Stomach (tissue), 9 donors: ENCODE data around the gene JPH3. TPM values are rescaled to one million over a fixed set of nuclear protein-coding genes. Genes with fewer than 3 reads are reported as not detected.

ENCODE experiments used
- DNase-seq, 2 donors: peaks; one replicate each; pipeline versions ENCODE4 v3.0.0 to v3.0.0-alpha.2; 2013 to 2019
- H3K27ac ChIP-seq, 5 donors: fragments of 200-600 bp in 4 of 5; sonication (generic) in 4 of 5; one replicate each; pipeline ENCODE4 v1.5.1; 2013 to 2019; ENCODE audit warnings: mild to moderate bottlenecking in 1 of 5, moderate library complexity in 1 of 5
- H3K27me3 ChIP-seq, 3 donors: fragments of 200-600 bp; sonication (generic); one replicate each; pipeline ENCODE4 v1.5.1; 2017 to 2019; ENCODE audit warnings: mixed run types in 1 of 3
- H3K36me3 ChIP-seq, 4 donors: fragments of 200-600 bp; sonication (generic); 1 replicate in 3 of 4; 2 replicates in 1 of 4; pipeline ENCODE4 v1.5.1; 2016 to 2019
- H3K4me1 ChIP-seq, 4 donors: fragments of 200-600 bp; sonication (generic); one replicate each; pipeline ENCODE4 v1.5.1; 2016 to 2019
- H3K4me3 ChIP-seq, 4 donors: fragments of 200-600 bp; sonication (generic) in 3 of 4; one replicate each; pipeline ENCODE4 v1.5.1; 2016 to 2019; ENCODE audit warnings: mild to moderate bottlenecking in 1 of 4
- H3K9me3 ChIP-seq, 4 donors: fragments of 200-600 bp; sonication (generic); one replicate each; pipeline ENCODE4 v1.5.1; 2016 to 2019
- EP300 ChIP-seq: sonication (generic); formaldehyde crosslinking; IDR thresholded peaks from one replicate; pipeline ENCODE4 v1.6.1; 2017; ENCODE audit warnings: antibody characterized with exemption
- POLR2A ChIP-seq, 4 donors: fragments of 450-650 bp; IDR thresholded peaks; one replicate each; pipeline ENCODE4 v1.6.1; 2016; ENCODE audit warnings: antibody characterized with exemption in 4 of 4, control low read depth in 2 of 4, mild to moderate bottlenecking in 1 of 4, moderate library complexity in 1 of 4
- POLR2AphosphoS5 ChIP-seq, 3 donors: sonication (generic); formaldehyde crosslinking; IDR thresholded peaks; one replicate each; pipeline ENCODE4 v1.6.1; 2016; ENCODE audit warnings: antibody characterized with exemption in 3 of 3
- WGBS, 5 donors: extraction: QIAGEN DNeasy Blood & Tissue Kit in 3 of 5; methylation state at CpG; one replicate each; pipeline versions ENCODE4 v1.1.5 to v1.1.7; 2013 to 2018; 5-methylcytosine and 5-hydroxymethylcytosine counted together
- intact Hi-C: fragments of 100-400 bp; cut with DNase I; formaldehyde crosslinking; loops from one replicate; pipeline ENCODE4 v1.15.1; 2023; ENCODE audit warnings: low total_unique reads
- polyA plus RNA-seq, 3 donors: library from polyadenylated mRNA; stranded (reverse); fragments of 200-250 nt; gene quantifications; one replicate each; pipeline ENCODE4 v1.2.3, GENCODE V29; 2013
- total RNA-seq, 5 donors: library from RNA; depleted of rRNA; stranded (reverse); fragments of >200 nt; gene quantifications; one replicate each; pipeline versions ENCODE4 v1.1.0 to v1.2.3, GENCODE V29; 2014 to 2016
- TF ChIP-seq, protein P1 (sequence below), 7 experiments: fragments of 450-650 bp in 4 of 7; fragments of 200-600 bp in 3 of 7; sonication (generic) in 3 of 7; IDR thresholded peaks; one replicate each; pipeline ENCODE4 v1.5.1; 2016 to 2019; ENCODE audit warnings: antibody characterized with exemption in 7 of 7, control low read depth in 2 of 7, mild to moderate bottlenecking in 1 of 7
- donor health status: healthy with polysubstance abuse.
- donor health status: Bipolar disorder and iron deficiency.
- donor health status: healthy.

JPH3 gene
- total and polyA plus RNA-seq, 8 donors, result 0.31 to 1.3 (median 0.66) TPM; not detected in 2

DNA sequence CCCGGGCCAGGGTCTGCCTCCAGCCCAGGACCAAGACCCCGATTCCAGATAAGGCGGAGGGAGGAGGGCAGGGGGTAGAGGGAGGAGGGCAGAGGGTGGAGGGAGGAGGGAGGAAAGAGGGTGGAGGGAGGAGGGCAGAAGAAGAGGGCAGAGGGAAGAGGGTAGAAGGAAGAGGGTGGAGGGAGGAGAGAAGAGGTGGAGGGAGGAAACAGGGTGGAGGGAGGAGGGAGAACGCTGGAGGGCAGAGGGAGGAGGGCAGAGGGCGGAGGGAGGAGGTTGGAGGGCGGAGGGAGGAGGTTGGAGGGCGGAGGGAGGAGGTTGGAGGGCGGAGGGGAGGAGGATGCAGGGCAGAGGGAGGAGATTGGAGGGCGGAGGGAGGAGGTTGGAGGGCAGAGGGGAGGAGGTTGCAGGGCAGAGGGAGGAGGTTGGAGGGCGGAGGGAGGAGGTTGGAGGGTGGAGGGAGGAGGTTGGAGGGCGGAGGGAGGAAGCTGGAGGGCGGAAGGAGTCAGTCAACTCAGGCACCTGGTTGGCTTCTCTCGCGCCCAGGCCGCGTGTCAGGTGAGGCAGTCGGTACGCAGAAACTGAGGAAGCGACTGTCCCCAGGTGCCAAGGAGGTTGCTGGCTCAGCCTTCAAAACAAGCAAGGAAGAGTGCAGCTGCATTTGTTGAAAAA lies 98.2 kb downstream of the JPH3 start:
- peak in 1 of 2 donors; percentile 44 for DNase-seq
- Histone ChIP-seq H3K4me3 (no peak overlapping the region), H3K4me1 (peaks cover 0 to 9% (median 1%) of the 10 kb centered on the region in 4 donors), H3K27ac (no peak overlapping the region), H3K36me3 (peaks cover 0 to 83% (median 62%) of the 10 kb centered on the region in 4 donors), H3K27me3 (no peaks in the 10 kb centered on the region), H3K9me3 (no peaks in the 10 kb centered on the region)
- TF ChIP-seq POLR2A (IDR thresholded peaks at IDR 0.05) (no peak), POLR2AphosphoS5 (IDR thresholded peaks at IDR 0.05) (no peak), EP300 (no peak)
- TF ChIP-seq, protein P1, sequence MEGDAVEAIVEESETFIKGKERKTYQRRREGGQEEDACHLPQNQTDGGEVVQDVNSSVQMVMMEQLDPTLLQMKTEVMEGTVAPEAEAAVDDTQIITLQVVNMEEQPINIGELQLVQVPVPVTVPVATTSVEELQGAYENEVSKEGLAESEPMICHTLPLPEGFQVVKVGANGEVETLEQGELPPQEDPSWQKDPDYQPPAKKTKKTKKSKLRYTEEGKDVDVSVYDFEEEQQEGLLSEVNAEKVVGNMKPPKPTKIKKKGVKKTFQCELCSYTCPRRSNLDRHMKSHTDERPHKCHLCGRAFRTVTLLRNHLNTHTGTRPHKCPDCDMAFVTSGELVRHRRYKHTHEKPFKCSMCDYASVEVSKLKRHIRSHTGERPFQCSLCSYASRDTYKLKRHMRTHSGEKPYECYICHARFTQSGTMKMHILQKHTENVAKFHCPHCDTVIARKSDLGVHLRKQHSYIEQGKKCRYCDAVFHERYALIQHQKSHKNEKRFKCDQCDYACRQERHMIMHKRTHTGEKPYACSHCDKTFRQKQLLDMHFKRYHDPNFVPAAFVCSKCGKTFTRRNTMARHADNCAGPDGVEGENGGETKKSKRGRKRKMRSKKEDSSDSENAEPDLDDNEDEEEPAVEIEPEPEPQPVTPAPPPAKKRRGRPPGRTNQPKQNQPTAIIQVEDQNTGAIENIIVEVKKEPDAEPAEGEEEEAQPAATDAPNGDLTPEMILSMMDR (IDR thresholded peaks at IDR 0.05), result no peak
- intact Hi-C loops, result no loop called here
- 83 to 87% (median 86%) methylated on average over 17 to 19 of the region's 19 CpGs for WGBS, 5 donors

GRCh38 chr16:87701078-87701460 lies 98.8 kb downstream of the JPH3 start:
- 80 to 96% (median 92%) methylated on average over 8 to 11 of the region's 11 CpGs for WGBS, 5 donors
- Histone ChIP-seq H3K9me3 (no peaks in the 10 kb centered on the region), H3K4me1 (peaks cover 0 to 14% (median 6%) of the 10 kb centered on the region in 4 donors), H3K4me3 (no peak overlapping the region), H3K27me3 (no peaks in the 10 kb centered on the region), H3K27ac (no peak overlapping the region), H3K36me3 (peaks cover 0 to 78% (median 56%) of the 10 kb centered on the region in 4 donors)
- intact Hi-C loops, result no loop called here
- TF ChIP-seq POLR2A (IDR thresholded peaks at IDR 0.05) (no peak), POLR2AphosphoS5 (IDR thresholded peaks at IDR 0.05) (no peak)
- TF ChIP-seq, protein P1 (IDR thresholded peaks at IDR 0.05), result no peak
- no peak for DNase-seq

DNA sequence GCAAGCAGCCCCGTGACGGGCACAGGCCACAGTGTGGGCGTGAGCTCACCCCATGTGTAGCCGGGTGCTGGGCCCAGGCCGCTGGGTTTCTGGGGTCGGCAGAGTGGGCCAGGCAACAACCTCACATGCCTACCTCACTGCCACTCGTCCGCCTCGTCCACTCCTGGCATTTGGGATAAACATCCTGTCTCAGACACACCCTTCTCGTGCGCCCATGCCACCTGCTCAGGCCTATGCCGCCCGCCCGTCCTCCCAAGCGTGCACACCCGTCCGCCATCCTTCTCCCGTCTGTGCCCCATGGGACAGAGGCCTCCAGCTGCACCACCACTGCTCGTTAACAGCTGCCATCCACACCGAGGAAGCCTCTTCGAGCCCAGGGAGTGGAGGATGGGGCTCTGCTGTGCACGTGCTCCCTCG lies 99.2 kb downstream of the JPH3 start:
- DNase-seq, result peak in 1 of 2 donors; percentile 39
- no peak overlapping the region for H3K4me3 ChIP-seq
- no peak overlapping the region for H3K27ac ChIP-seq
- WGBS, 5 donors, result 89 to 96% (median 94%) methylated on average over 23 of the region's 23 CpGs
- no peaks in the 10 kb centered on the region for H3K9me3 ChIP-seq
- TF ChIP-seq, protein P1 (IDR thresholded peaks at IDR 0.05), result no peak
- no peaks in the 10 kb centered on the region for H3K27me3 ChIP-seq
- intact Hi-C loops, result no loop called here
- peaks cover 0 to 19% (median 10%) of the 10 kb centered on the region in 4 donors for H3K4me1 ChIP-seq
- H3K36me3 ChIP-seq, result peaks cover 0 to 74% (median 52%) of the 10 kb centered on the region in 4 donors

DNA sequence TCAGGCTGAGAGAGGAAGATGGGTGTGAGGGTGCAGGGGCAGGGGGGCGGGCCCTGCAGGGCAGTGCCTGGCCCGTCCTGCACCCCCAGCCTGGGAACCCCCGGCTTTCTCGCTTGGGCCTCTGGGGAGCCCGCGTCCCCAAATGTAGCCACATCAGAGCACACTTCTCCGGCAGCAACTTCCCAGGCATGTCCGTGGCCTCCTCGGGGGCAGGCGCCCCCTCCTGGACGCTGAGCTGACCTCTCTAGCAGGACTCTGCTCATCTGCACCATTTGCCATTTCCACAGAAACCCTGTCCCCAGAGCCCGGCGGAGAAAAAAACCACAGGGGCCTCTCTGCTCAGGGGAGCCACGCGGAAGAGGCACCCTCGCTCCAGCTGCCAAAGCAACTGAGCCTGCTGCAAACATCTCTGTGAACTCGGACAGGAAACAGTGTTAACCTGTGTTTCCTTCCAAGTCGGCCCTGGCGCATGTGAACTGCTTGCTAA lies 100.1 kb downstream of the JPH3 start:
- no peak overlapping the region for H3K4me3 ChIP-seq
- H3K4me1 ChIP-seq, result peaks cover 0 to 22% (median 15%) of the 10 kb centered on the region in 4 donors
- WGBS, 5 donors, result 52 to 71% (median 57%) methylated on average over 15 to 19 of the region's 19 CpGs
- intact Hi-C loops, result no loop called here
- H3K27ac ChIP-seq, result no peak overlapping the region
- TF ChIP-seq POLR2AphosphoS5 (IDR thresholded peaks at IDR 0.05), result no peak
- TF ChIP-seq, protein P1 (IDR thresholded peaks at IDR 0.05), result peak in 2 of 7 experiments; percentile 19 to 24
- peaks cover 0 to 70% (median 57%) of the 10 kb centered on the region in 4 donors for H3K36me3 ChIP-seq
- no peaks in the 10 kb centered on the region for H3K27me3 ChIP-seq
- DNase-seq, result peak in 1 of 2 donors; percentile 67
- H3K9me3 ChIP-seq, result no peaks in the 10 kb centered on the region
